ENCODE measurements around the gene NAALADL2.

GRCh38 chr3:175105066-175105465 is 245.9 kb downstream of the NAALADL2 start:
- TF ChIP-seq CTCF (CRISPR knock-in tag; IDR thresholded peaks at IDR 0.05) (no peak), ZNF292 (CRISPR knock-in tag; IDR thresholded peaks at IDR 0.05; ENCODE audit: borderline replicate concordance, low read depth) (no peak), PBX2 (CRISPR knock-in tag; IDR thresholded peaks at IDR 0.05) (no peak), ZNF629 (CRISPR knock-in tag; conservative IDR thresholded peaks at IDR 0.05) (no peak), RAD21 (CRISPR knock-in tag; IDR thresholded peaks at IDR 0.05) (no peak)
- TF ChIP-seq, protein P1, sequence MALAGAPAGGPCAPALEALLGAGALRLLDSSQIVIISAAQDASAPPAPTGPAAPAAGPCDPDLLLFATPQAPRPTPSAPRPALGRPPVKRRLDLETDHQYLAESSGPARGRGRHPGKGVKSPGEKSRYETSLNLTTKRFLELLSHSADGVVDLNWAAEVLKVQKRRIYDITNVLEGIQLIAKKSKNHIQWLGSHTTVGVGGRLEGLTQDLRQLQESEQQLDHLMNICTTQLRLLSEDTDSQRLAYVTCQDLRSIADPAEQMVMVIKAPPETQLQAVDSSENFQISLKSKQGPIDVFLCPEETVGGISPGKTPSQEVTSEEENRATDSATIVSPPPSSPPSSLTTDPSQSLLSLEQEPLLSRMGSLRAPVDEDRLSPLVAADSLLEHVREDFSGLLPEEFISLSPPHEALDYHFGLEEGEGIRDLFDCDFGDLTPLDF (CRISPR knock-in tag; IDR thresholded peaks at IDR 0.05), result no peak
